GM10847 (cell line): ENCODE results near the gene YEATS4.

Source experiments
- POLR2A ChIP-seq: IDR thresholded peaks from 2 replicates; pipeline ENCODE4 v1.6.1; 2011; ENCODE audit not compliant: insufficient read length; ENCODE audit errors: extremely low read depth

The YEATS4 gene

DNA sequence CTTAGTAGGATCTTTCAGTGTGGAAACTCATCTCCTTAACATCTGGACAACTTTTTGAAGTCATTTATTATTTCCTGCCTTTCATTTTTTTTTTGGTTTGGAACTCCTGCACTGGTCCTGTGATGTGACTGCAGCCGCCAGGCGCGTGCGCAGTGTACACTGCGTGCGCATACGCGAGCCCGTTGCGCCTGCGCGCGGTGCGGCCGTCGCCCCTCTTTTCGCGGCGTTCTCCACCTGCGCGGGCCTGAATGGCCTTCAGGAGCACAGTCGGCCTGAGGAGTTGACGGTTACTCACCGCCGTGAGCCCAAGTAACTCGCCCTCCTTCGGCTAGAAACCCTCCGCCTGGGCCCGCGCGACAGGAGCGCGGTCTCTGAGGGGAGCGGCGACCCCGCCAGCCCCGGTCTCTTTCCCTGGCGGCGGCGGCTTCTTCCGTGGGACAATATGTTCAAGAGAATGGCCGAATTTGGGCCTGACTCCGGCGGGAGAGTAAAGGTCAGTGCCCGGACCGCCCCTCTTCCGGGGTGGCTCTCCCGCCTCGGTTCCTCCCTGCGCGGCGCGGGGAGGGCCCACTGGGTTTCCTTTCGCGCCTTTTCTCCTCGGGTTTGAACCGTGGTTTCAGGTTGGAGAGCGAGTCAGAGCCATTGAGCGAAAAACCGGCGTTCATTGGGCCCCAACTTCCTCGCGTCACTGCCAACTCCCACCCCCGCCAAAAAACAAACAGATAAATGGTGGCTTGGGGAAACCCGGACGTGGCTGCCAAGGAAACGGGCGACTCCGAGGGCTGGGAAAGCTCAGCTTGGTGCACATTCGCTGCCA lies at the start of gene YEATS4:
TSS of gene YEATS4 (plus strand) at position 213 of the 817 bp plus-strand sequence. CDS start at position 443, 230 bp downstream.
- peak; percentile 86 for TF ChIP-seq POLR2A

GRCh38 chr12:69313209-69313608 lies 46.3 kb upstream of the YEATS4 start:
- TF ChIP-seq POLR2A: no peak

DNA sequence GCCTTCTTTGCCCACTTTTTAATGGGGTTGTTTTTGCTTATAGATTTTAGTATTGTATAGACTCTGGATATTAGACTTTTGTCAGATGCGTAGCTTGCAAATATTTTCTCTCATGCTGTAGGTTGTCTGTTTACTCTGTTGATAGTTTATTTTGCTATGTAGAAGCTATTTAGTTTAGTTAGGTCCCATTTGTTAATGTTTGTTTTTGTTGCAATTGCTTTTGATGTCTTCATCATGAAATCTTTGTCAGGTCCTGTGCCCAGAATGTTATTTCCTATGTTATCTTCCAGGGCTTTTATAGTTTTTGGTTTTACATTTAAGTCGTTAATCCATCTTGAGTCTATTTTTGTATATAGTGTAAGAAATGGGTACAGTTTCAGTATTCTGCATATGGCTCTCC lies 41.3 kb upstream of the YEATS4 start:
- no peak for TF ChIP-seq POLR2A

DNA sequence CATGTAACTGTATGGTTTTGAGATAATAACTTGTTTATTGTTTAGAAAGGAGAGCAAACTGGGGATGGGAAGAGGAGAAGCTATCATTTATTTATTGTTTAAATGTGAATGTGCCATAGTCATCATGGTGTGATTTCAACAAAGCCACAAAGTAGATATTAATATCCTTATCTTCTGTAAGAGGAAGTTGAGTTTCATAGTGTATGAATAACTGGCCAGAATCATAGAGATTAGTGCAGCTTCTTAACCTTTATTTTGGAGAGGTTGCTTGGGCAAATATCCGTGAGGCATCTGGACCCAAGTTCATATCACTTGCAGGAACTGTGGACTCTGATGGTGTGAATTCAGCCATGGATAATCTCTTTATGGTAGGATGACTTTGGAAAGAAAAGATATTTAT lies 38.2 kb upstream of the YEATS4 start:
- TF ChIP-seq POLR2A: no peak

GRCh38 chr12:69324797-69325466 lies 34.6 kb upstream of the YEATS4 start:
- no peak for TF ChIP-seq POLR2A

DNA sequence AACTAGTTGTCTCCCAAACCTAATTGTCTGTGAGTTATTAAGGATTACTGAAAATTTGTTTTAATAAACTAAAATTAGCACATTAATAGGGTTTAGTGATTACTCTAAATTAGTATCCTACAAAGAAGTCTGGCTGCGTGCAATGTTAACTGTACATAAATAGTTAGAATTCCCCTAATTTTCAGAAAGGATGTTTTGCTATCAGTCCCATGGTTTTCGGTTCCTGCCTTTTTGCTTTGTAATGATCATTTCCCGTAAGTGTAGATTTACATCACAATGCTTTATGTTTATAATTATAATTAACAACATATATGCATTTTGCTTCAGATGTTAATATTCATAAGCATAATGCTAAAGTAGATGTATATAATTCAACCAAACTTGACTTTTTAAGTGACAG lies 31.1 kb upstream of the YEATS4 start:
- no peak for TF ChIP-seq POLR2A

DNA sequence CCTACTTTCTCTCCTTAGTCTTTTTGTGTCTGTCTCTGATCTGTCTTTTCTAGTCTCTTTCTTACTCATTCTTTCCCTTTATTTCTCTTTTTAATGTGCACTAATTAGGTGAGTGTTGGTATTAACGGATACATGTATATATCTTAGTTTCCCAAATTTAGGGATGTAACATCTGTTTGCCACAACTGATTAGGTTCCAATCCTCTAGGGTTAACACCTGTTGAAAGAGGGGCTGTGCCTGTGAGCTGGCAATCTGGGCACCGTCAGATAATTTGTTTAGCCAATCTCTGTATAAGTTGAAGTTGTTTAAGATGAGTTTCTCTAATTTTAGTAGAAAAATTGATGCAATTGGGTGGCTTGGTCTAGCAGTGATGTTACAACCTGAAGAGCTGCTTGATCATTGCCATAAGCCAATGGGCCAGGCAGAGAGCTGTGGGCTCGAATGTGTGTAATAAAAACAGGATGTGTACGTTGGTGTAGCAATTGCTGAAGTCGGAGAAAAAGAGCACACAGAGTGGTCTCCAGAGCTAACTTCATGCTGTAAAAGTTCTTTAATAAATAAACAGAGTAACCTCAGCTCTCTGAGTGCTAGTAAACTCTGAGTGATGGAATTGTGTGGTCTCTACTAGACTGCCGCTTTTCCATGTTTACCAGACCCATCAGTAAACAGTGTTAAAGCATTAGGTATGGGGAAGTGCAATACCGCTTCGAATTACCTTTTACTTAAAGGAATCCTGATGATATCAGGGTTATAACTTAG lies 29.7 kb upstream of the YEATS4 start:
- TF ChIP-seq POLR2A: no peak

- TF ChIP-seq POLR2A: no peak
Measured at GRCh38 chr12:69330475-69331473, 28.8 kb upstream of the YEATS4 start.

- TF ChIP-seq POLR2A: no peak
Measured at GRCh38 chr12:69331519-69331908, 28.0 kb upstream of the YEATS4 start.

DNA sequence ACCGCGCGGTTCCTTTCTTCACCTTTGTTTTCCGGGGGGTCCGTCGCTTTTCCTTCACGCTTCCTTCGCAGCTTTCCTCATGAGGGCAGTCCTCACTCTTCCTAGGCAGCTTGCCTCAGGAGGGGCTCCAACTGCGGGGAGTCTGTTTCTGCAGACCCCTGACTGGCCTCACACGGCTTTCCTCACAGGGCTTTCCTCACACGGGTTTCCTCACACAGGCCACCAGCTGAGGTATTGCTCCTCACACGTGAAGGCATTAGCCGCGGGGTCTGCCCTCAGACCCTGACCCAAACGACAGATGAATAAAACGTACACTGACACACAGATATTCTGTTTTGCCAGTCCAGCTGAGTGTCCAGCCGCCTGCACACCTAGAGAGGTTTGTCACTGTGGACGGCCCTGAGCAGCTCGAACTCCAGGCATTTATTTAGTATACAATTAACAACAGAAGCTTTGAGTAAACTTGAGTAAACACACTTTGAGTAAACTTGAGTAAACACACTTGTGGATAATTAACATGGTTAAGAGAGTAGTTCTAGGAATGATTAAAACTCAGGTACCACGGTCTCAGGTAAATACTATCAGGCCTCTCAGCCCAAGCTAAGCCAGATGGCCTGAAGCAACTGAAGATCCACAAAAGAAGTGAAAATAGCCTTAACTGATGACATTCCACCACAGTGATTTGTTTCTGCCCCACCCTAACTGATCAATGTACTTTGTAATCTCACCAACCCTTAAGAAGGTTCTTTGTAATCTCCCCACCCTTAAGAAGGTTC lies 27.4 kb upstream of the YEATS4 start:
- no peak for TF ChIP-seq POLR2A

DNA sequence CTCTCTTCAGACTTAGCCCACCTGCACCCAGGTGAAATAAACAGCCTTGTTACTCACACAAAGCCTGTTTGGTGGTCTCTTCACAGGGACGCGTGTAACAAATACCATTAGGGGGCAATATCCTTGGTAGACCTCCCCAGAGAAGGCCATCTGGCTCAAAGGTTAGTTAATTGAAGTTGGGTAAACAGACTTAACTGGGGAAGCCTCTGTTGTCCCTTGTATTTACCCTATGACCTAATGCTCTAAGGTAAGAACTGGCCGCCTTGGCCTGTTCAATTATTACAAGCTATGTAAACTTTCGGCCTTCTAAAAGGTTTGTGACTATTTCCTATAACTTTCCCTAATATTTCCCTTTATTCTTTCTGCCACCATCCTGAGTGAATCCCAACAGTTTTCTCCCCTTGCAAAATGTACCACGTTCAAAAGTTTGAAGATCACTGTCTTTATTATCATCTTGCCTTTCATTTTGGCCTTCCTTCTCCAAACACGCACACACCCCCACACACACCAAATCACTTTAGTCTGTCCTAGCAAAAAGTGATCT lies 26.7 kb upstream of the YEATS4 start:
- no peak for TF ChIP-seq POLR2A

DNA sequence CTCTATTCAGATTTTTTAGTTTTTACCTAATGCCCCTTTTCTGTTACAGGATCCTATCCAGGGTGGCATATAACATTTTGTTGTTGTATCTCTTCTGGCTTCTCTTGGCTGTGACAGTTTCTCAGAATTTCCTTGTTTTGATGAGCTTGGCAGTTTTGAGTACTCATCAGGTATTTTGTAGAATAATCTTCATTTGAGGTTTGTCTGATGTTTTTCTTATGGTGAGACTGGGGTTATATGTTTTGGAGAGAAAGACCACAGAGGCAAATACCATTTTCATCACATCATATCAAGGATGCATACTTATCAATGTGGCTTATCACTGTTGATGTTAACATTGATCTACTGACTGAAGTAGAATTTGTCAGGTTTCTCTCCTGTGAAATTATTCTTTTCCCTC lies 25.4 kb upstream of the YEATS4 start:
- no peak for TF ChIP-seq POLR2A

DNA sequence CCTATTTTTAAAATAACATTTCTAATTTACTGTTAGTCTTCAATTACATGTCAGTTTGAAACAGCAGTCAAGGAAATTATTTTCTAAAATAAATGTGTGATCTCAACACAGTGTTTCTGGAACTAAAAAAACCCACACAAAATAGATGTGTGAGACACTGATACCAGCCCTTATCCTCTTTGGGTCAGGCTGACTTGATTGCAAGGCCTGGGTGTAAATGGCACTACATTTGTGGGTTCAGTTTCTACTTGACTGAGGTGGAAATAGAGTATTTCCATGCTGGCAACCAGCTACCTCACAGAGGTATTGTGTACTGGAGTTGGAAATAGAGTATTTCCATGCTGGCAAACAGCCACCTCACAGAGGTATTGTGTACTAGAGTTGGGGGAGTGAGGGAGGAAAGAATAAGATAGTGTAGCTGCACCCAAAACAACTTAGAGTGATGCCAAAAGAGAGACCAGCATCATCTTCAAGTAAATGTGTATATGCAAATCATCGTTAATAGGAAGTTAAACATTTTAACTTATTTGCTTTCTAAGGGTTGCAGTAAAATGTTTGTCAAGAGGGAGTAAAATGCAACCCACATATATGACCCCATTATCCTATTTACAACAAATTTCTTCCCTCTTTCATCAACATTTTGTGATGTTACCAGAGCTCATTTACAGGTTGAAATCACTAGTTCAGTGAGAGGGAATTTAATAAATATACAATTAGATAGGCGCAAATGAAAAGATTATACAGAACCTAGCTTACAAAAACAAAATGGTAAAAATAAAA lies 22.0 kb upstream of the YEATS4 start:
- no peak for TF ChIP-seq POLR2A
